SK-N-SH treated with all-trans-retinoic acid at 6 μM for 48 hours (cell line): ENCODE measurements around the gene SIRPA.

Experiments used
- ATAC-seq: fragments of 200-7000 bp; cut with Tn5 transposase; 3 replicates; pipeline ENCODE4 v1.9.1; 2020; ENCODE audit warnings: mild to moderate bottlenecking, moderate library complexity
- ARNTL ChIP-seq: fragments of 450-650 bp; formaldehyde crosslinking; IDR thresholded peaks from 2 replicates; pipeline ENCODE4 v1.5.0; 2020; ENCODE audit warnings: low read depth, mild to moderate bottlenecking, moderate library complexity, borderline replicate concordance
- CSDC2 ChIP-seq: fragments of 250-450 bp; sonication (Bioruptor Pico); IDR thresholded peaks from 2 replicates; pipeline ENCODE4 v1.5.0; 2020; ENCODE audit warnings: mild to moderate bottlenecking, moderate library complexity
- CSRNP3 ChIP-seq: fragments of 250-450 bp; sonication (Bioruptor Pico); IDR thresholded peaks from 2 replicates; pipeline ENCODE4 v1.5.1; 2021; ENCODE audit warnings: mild to moderate bottlenecking, moderate library complexity
- ESRRG ChIP-seq: fragments of 250-450 bp; sonication (Bioruptor Pico); IDR thresholded peaks from 2 replicates; pipeline ENCODE4 v1.6.1; 2021; ENCODE audit warnings: mild to moderate bottlenecking
- GLIS3 ChIP-seq: fragments of 250-450 bp; sonication (Bioruptor Pico); IDR thresholded peaks from 2 replicates; pipeline ENCODE4 v1.5.0; 2020; ENCODE audit warnings: mild to moderate bottlenecking, moderate library complexity
- ISL1 ChIP-seq: fragments of 250-450 bp; sonication (Bioruptor Pico); IDR thresholded peaks from 2 replicates; pipeline ENCODE4 v2.1.2; 2022; ENCODE audit warnings: mild to moderate bottlenecking, moderate library complexity
- OSR1 ChIP-seq: fragments of 250-450 bp; sonication (Bioruptor Pico); IDR thresholded peaks from 2 replicates; pipeline ENCODE4 v1.8.0; 2022; ENCODE audit warnings: moderate library complexity, mild to moderate bottlenecking, inconsistent platforms
- POU6F1 ChIP-seq: fragments of 250-450 bp; sonication (Bioruptor Pico); IDR thresholded peaks from 2 replicates; pipeline ENCODE4 v1.8.0; 2021; ENCODE audit warnings: low read depth, mild to moderate bottlenecking, moderate library complexity, borderline replicate concordance
- PPARA ChIP-seq: fragments of 250-450 bp; sonication (Bioruptor Pico); IDR thresholded peaks from 2 replicates; pipeline ENCODE4 v1.5.0; 2020; ENCODE audit warnings: mild to moderate bottlenecking, borderline replicate concordance
- RARB ChIP-seq: fragments of 250-450 bp; sonication (Bioruptor Pico); IDR thresholded peaks from 2 replicates; pipeline ENCODE4 v1.8.0; 2021; ENCODE audit warnings: mild to moderate bottlenecking, moderate library complexity
- SNAI2 ChIP-seq: fragments of 250-450 bp; sonication (Bioruptor Pico); IDR thresholded peaks from 2 replicates; pipeline ENCODE4 v1.5.0; 2020; ENCODE audit warnings: mild to moderate bottlenecking, moderate library complexity
- TCF4 ChIP-seq: fragments of 250-450 bp; sonication (Bioruptor Pico); IDR thresholded peaks from 2 replicates; pipeline ENCODE4 v1.8.0; 2021; ENCODE audit warnings: mild to moderate bottlenecking, moderate library complexity, borderline replicate concordance
- TOX ChIP-seq: fragments of 250-450 bp; sonication (Bioruptor Pico); IDR thresholded peaks from 2 replicates; pipeline ENCODE4 v1.8.0; 2021; ENCODE audit warnings: mild to moderate bottlenecking, moderate library complexity, borderline replicate concordance
- ZC3H10 ChIP-seq: fragments of 250-450 bp; sonication (Bioruptor Pico); IDR thresholded peaks from 2 replicates; pipeline ENCODE4 v1.5.1; 2021; ENCODE audit warnings: mild to moderate bottlenecking, moderate library complexity
- ZFP3 ChIP-seq: fragments of 250-450 bp; sonication (Bioruptor Pico); IDR thresholded peaks from 2 replicates; pipeline ENCODE4 v1.5.0; 2020; ENCODE audit warnings: mild to moderate bottlenecking, moderate library complexity
- ZFP30 ChIP-seq: fragments of 450-650 bp; formaldehyde crosslinking; IDR thresholded peaks from 2 replicates; pipeline ENCODE4 v1.5.0; 2022; ENCODE audit warnings: mild to moderate bottlenecking, moderate library complexity
- ZNF565 ChIP-seq: fragments of 450-650 bp; formaldehyde crosslinking; conservative IDR thresholded peaks from 2 replicates; pipeline ENCODE4 v1.5.0; 2020; ENCODE audit warnings: low read depth, mild to moderate bottlenecking, moderate library complexity
- ZNF70 ChIP-seq: fragments of 450-650 bp; formaldehyde crosslinking; IDR thresholded peaks from 2 replicates; pipeline ENCODE4 v1.5.0; 2020; ENCODE audit warnings: mild to moderate bottlenecking, moderate library complexity
- ZNF8 ChIP-seq: fragments of 450-650 bp; formaldehyde crosslinking; IDR thresholded peaks from 2 replicates; pipeline ENCODE4 v1.5.0; 2020; ENCODE audit warnings: mild to moderate bottlenecking, moderate library complexity
- TF ChIP-seq, protein P1 (sequence below): fragments of 250-450 bp; sonication (Bioruptor Pico); IDR thresholded peaks from 2 replicates; pipeline ENCODE4 v1.8.0; 2020; ENCODE audit warnings: mild to moderate bottlenecking, moderate library complexity, borderline replicate concordance
- TF ChIP-seq, protein P2 (sequence below): fragments of 250-450 bp; sonication (Bioruptor Pico); IDR thresholded peaks from 2 replicates; pipeline ENCODE4 v1.5.0; 2020; ENCODE audit warnings: mild to moderate bottlenecking, moderate library complexity

The SIRPA gene

DNA sequence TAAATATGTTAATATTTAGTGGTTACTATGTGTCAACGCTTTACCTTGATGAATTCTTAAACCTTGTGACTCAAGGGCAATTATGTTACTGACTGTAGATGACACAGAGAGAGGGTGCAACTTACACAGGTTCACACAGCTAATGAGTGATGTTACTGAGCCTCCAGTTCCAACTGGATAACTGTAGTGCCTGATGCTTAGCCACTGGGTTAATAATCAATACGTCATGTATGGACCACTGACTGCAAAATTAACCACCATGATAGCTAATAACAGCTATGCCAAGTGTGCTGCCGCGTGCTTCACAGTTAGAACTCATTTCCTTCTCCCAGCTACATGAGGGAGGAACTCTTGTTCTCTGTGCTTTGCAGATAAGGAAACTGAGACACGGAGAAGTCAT lies 45.4 kb downstream of the SIRPA start:
- TF ChIP-seq PPARA (CRISPR knock-in tag) (no peak), TCF4 (CRISPR knock-in tag) (no peak), ZFP30 (no peak), ZNF8 (CRISPR knock-in tag) (no peak), TOX (CRISPR knock-in tag) (no peak), ARNTL (CRISPR knock-in tag) (no peak), OSR1 (CRISPR knock-in tag) (no peak), ZFP3 (CRISPR knock-in tag) (no peak), CSRNP3 (CRISPR knock-in tag) (no peak), POU6F1 (CRISPR knock-in tag) (no peak), SNAI2 (no peak), ISL1 (CRISPR knock-in tag) (no peak), GLIS3 (CRISPR knock-in tag) (no peak), ZNF565 (CRISPR knock-in tag) (no peak), ZC3H10 (CRISPR knock-in tag) (no peak), ESRRG (CRISPR knock-in tag) (no peak), ZNF70 (CRISPR knock-in tag) (no peak), RARB (CRISPR knock-in tag) (no peak)
- TF ChIP-seq, protein P1, sequence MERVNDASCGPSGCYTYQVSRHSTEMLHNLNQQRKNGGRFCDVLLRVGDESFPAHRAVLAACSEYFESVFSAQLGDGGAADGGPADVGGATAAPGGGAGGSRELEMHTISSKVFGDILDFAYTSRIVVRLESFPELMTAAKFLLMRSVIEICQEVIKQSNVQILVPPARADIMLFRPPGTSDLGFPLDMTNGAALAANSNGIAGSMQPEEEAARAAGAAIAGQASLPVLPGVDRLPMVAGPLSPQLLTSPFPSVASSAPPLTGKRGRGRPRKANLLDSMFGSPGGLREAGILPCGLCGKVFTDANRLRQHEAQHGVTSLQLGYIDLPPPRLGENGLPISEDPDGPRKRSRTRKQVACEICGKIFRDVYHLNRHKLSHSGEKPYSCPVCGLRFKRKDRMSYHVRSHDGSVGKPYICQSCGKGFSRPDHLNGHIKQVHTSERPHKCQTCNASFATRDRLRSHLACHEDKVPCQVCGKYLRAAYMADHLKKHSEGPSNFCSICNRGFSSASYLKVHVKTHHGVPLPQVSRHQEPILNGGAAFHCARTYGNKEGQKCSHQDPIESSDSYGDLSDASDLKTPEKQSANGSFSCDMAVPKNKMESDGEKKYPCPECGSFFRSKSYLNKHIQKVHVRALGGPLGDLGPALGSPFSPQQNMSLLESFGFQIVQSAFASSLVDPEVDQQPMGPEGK = no peak
- TF ChIP-seq, protein P2, sequence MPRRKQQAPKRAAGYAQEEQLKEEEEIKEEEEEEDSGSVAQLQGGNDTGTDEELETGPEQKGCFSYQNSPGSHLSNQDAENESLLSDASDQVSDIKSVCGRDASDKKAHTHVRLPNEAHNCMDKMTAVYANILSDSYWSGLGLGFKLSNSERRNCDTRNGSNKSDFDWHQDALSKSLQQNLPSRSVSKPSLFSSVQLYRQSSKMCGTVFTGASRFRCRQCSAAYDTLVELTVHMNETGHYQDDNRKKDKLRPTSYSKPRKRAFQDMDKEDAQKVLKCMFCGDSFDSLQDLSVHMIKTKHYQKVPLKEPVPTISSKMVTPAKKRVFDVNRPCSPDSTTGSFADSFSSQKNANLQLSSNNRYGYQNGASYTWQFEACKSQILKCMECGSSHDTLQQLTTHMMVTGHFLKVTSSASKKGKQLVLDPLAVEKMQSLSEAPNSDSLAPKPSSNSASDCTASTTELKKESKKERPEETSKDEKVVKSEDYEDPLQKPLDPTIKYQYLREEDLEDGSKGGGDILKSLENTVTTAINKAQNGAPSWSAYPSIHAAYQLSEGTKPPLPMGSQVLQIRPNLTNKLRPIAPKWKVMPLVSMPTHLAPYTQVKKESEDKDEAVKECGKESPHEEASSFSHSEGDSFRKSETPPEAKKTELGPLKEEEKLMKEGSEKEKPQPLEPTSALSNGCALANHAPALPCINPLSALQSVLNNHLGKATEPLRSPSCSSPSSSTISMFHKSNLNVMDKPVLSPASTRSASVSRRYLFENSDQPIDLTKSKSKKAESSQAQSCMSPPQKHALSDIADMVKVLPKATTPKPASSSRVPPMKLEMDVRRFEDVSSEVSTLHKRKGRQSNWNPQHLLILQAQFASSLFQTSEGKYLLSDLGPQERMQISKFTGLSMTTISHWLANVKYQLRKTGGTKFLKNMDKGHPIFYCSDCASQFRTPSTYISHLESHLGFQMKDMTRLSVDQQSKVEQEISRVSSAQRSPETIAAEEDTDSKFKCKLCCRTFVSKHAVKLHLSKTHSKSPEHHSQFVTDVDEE = no peak
- no peak for ATAC-seq

- no peak for ATAC-seq
- no peak for TF ChIP-seq PPARA (CRISPR knock-in tag)
- no peak for TF ChIP-seq SNAI2
- TF ChIP-seq TCF4 (CRISPR knock-in tag) = no peak
- no peak for TF ChIP-seq ISL1 (CRISPR knock-in tag)
- no peak for TF ChIP-seq RARB (CRISPR knock-in tag)
- no peak for TF ChIP-seq ZNF8 (CRISPR knock-in tag)
- TF ChIP-seq, all 23 proteins: peak for 0
These were observed 46.0 kb downstream of the SIRPA start for GRCh38 chr20:1941226-1941625.

- ATAC-seq = no peak
- no peak for TF ChIP-seq CSDC2 (CRISPR knock-in tag)
- TF ChIP-seq GLIS3 (CRISPR knock-in tag) = no peak
- TF ChIP-seq SNAI2 = no peak
- no peak for TF ChIP-seq POU6F1 (CRISPR knock-in tag)
- no peak for TF ChIP-seq ZC3H10 (CRISPR knock-in tag)
- no peak for TF ChIP-seq TOX (CRISPR knock-in tag)
- TF ChIP-seq ISL1 (CRISPR knock-in tag) = no peak
- TF ChIP-seq OSR1 (CRISPR knock-in tag) = no peak
- TF ChIP-seq, protein P2 = no peak
- TF ChIP-seq, protein P1 = no peak
These were observed 46.9 kb downstream of the SIRPA start for GRCh38 chr20:1942061-1942460.
